GM12892 (cell line): Measurements from ENCODE around the gene SLC12A5.

Experiments used
- POLR2A ChIP-seq: IDR thresholded peaks from 2 replicates; pipeline ENCODE4 v1.6.1; 2011; ENCODE audit warnings: low read depth, low read length, control low read depth
- POLR2AphosphoS5 ChIP-seq: IDR thresholded peaks from 2 replicates; pipeline ENCODE4 v1.6.1; 2011; ENCODE audit warnings: low read depth, low read length, control low read depth

DNA sequence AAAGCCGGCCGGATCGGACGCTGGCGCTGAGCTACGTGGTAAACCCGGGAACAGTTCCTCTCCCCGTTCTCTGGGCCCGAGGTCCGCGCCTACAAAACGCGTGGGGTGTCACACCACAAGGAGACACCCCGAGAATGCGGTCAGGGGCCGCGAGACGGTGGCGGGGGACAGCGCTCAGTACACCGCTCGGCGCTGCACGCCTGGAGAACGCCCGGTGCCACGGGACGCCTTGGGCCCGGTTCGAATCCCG lies 60.1 kb downstream of the SLC12A5 start:
- TF ChIP-seq POLR2A (no peak), POLR2AphosphoS5 (no peak)
